ENCODE data around the gene NKPD1. TPM values are rescaled to one million over a fixed set of nuclear protein-coding genes. Genes with fewer than 3 reads are reported as not detected.

The NKPD1 gene
- total and polyA plus RNA-seq, 9 of the 15 experiments (the other 6 are each of a cell fraction or from before 2014, with no cell fraction given) = 0.03 to 0.09 (median 0.04) TPM; not detected in 5

DNA sequence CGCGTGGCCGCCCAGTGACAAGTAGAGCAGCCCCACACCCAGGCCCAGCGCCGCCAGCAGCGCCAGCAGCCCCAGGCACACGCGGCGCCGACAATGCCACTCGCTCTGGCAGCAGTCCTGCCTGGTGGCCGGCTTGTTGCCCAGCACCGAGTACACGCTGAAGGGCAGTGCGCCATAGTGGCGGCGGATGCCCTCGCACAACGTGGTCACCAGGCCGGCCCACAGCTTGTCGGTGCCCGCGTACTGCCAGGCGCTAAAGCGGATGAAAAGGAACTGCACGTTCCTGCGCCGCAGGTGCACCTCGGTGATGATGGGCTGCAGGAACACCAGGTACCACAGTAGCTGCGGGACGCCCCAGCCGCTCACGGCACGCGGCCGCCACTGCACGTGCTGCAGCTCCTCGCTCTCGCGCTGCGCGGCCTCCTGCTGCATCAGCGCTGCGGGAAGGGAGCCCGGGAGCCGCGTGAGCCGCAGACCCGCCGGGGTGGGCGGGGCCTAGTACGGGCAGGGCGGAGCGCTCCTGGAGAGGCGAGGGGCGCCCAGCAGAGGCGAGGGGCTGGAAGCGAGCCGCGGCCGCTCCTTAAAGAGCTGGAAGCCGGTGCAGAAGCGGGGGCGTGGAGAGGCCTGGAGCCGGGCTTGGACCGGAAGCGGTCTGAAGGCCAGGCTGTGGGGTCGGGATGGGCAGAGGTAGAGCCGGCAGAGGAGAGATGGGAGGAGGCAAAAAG lies 7.3 kb downstream of the NKPD1 start (continued):
- peak; percentile 11; the same call in 1 of the 2 replicates for TF ChIP-seq PHF8 (IDR thresholded peaks at IDR 0.05; ENCODE audit: borderline replicate concordance, low read length)
- 0 out of 4 replicates have a peak, but pooled peaks of 1 of the 2 experiments have one; percentile 10 for TF ChIP-seq HDAC1 (IDR thresholded peaks at IDR 0.05)
- TF ChIP-seq ZBTB7A (IDR thresholded peaks at IDR 0.05; ENCODE audit: borderline replicate concordance, control insufficient read depth, low read depth, low read length) = peak; percentile 48; the same call in 1 of the 2 replicates
- peak; percentile 99 for TF ChIP-seq MAX (CRISPR knock-in tag; IDR thresholded peaks at IDR 0.05)
- TF ChIP-seq ILK (tag; IDR thresholded peaks at IDR 0.05; ENCODE audit: borderline replicate concordance, low read depth) = no peak
- TF ChIP-seq PRPF4 (IDR thresholded peaks at IDR 0.05; ENCODE audit: insufficient read depth, low read depth, low read length, poor library complexity, severe bottlenecking) = peak; percentile 9
- no peak for TF ChIP-seq HIVEP1 (CRISPR knock-in tag; IDR thresholded peaks at IDR 0.05)
- TF ChIP-seq ZNF124 (CRISPR knock-in tag; IDR thresholded peaks at IDR 0.05) = 0 out of 2 replicates have a peak, but pooled peaks have one; percentile 67
- peak in 1 of 2 experiments; percentile 52; a peak in 3 of 4 replicates for TF ChIP-seq NRF1 (conservative IDR thresholded peaks at IDR 0.05 in 1 of 2, IDR thresholded peaks at IDR 0.05 in 1 of 2)
- peak; percentile 71 for TF ChIP-seq USF1 (CRISPR knock-in tag; IDR thresholded peaks at IDR 0.05)
- TF ChIP-seq, protein P1, sequence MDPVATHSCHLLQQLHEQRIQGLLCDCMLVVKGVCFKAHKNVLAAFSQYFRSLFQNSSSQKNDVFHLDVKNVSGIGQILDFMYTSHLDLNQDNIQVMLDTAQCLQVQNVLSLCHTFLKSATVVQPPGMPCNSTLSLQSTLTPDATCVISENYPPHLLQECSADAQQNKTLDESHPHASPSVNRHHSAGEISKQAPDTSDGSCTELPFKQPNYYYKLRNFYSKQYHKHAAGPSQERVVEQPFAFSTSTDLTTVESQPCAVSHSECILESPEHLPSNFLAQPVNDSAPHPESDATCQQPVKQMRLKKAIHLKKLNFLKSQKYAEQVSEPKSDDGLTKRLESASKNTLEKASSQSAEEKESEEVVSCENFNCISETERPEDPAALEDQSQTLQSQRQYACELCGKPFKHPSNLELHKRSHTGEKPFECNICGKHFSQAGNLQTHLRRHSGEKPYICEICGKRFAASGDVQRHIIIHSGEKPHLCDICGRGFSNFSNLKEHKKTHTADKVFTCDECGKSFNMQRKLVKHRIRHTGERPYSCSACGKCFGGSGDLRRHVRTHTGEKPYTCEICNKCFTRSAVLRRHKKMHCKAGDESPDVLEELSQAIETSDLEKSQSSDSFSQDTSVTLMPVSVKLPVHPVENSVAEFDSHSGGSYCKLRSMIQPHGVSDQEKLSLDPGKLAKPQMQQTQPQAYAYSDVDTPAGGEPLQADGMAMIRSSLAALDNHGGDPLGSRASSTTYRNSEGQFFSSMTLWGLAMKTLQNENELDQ (CRISPR knock-in tag; IDR thresholded peaks at IDR 0.05; ENCODE audit: borderline replicate concordance) = no peak
- peak; percentile 73; the same call in 1 of the 2 replicates for TF ChIP-seq ZNF282 (CRISPR knock-in tag; IDR thresholded peaks at IDR 0.05)
- TF ChIP-seq PHF20 (IDR thresholded peaks at IDR 0.05; ENCODE audit: partially characterized antibody) = no peak
- TF ChIP-seq, protein P2, sequence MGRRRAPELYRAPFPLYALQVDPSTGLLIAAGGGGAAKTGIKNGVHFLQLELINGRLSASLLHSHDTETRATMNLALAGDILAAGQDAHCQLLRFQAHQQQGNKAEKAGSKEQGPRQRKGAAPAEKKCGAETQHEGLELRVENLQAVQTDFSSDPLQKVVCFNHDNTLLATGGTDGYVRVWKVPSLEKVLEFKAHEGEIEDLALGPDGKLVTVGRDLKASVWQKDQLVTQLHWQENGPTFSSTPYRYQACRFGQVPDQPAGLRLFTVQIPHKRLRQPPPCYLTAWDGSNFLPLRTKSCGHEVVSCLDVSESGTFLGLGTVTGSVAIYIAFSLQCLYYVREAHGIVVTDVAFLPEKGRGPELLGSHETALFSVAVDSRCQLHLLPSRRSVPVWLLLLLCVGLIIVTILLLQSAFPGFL (CRISPR knock-in tag; IDR thresholded peaks at IDR 0.05) = no peak
- TF ChIP-seq, protein P3, sequence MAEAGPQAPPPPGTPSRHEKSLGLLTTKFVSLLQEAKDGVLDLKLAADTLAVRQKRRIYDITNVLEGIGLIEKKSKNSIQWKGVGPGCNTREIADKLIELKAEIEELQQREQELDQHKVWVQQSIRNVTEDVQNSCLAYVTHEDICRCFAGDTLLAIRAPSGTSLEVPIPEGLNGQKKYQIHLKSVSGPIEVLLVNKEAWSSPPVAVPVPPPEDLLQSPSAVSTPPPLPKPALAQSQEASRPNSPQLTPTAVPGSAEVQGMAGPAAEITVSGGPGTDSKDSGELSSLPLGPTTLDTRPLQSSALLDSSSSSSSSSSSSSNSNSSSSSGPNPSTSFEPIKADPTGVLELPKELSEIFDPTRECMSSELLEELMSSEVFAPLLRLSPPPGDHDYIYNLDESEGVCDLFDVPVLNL (CRISPR knock-in tag; IDR thresholded peaks at IDR 0.05; ENCODE audit: low read depth) = peak; percentile 56; the same call in 1 of the 2 replicates
- 0 out of 2 replicates have a peak, but pooled peaks have one; percentile 32 for TF ChIP-seq RNF2 (IDR thresholded peaks at IDR 0.05)
- TF ChIP-seq ZNF398 (CRISPR knock-in tag; IDR thresholded peaks at IDR 0.05) = no peak
- no peak for TF ChIP-seq GTF2A2 (tag; IDR thresholded peaks at IDR 0.05)

All from K562 (cell line).